Inferior parietal cortex (tissue), 1 donor: ENCODE results near the gene HSD17B11.
"Not testable (repeated sequence)": the region's sequence is repeated elsewhere in the genome, so short reads cannot be mapped to it uniquely, and the experiment has no call there.

Experiments used
- DNase-seq: peaks from one replicate; pipeline ENCODE4 v3.0.0-alpha.2; 2016; ENCODE audit errors: extremely low spot score

The HSD17B11 gene, protein sequence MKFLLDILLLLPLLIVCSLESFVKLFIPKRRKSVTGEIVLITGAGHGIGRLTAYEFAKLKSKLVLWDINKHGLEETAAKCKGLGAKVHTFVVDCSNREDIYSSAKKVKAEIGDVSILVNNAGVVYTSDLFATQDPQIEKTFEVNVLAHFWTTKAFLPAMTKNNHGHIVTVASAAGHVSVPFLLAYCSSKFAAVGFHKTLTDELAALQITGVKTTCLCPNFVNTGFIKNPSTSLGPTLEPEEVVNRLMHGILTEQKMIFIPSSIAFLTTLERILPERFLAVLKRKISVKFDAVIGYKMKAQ

GRCh38 chr4:87390891-87391575, at the start of gene HSD17B11:
HSD17B11 (minus strand) TSS chr4:87391188; CDS start chr4:87391070, 118 bp downstream.
- peak; percentile 91 for DNase-seq

DNA sequence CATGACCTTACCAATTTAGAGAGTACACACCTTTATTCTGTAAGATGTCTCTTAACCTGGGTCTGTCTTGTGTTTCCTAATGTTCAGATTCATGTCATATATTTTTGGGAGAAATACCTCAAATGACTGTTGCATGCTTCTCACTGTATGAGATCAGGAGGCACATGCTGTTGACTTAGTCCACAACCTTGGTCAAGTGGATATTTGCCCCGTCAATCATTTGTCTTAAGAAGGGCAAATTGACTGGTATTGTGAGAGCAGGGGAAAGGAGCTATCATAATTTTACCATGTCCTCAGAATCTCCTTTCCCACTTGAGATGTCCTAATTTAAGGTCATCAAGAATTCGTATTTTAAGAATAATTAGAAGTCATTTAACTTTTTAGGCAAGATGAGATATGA, 42.4 kb upstream of the HSD17B11 start:
- no peak for DNase-seq

DNA sequence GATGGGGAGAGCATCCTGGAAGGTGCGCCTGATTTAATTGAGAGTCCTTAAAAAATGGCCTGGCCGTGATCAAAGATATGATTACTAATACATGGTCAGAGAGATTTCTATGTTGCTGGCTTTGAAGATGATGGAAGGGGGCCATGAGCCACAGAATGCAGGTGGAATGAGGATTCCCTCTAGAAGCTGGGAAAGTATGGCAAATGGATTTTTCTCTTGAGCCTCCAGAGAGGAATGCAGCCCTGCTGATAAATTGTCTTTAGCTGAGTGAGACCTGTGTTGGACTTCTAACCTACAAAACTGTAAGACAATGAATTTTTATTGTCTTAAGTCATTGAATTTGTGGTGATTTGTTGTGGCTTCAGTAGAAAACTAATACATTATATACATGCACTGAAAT, 39.0 kb upstream of the HSD17B11 start:
- DNase-seq = no peak

DNA sequence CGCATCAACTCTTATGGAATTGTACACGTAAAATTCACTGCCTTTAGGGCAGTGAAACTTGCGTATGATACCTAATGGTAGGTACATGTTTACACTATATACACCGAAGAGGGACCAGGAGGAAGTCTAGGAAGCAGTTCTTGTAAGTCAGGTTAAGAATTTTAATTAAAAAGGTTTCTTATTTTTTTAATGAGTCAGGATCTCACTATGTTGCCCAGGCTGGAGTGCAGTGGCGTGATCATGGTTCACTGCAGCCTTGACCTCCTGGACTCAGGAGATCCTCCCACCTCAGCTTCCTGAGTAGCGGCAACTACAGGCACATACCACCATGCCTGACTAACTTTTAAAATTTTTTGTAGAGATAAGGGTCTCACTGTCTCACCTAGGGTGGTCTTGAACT, 38.0 kb upstream of the HSD17B11 start:
- no peak for DNase-seq

- DNase-seq = no peak
Observed at GRCh38 chr4:87427518-87427868, 36.5 kb upstream of the HSD17B11 start.

DNA sequence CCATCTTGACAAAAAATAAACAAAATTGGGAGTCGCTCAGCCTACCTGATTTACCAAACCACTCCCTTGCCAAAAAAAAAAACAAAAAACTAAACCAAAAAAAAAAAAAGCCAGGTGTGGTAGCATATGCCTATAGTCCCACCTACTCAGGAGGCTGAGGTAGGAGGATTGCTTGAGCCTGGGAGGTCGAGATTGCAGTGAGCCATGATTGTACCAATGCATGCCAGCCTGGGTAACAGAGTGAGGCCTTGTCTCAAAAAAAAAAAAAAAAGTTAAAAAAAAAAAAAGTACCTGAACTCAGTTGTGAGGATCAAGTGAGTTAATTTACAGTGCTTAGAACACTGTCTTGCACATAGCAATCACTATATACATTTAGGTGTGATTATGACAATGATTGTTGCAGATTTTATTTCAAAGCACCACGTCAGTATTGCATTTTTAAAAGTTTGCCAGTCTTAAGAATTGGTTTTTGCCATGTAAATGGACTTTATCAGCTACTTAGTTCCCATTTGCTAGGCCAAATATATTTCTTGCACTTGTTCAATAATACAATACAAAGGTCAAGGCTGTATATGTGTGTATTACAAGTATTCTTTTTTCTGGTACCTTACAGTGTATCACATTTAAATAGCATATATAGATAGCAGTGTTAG, 36.0 kb upstream of the HSD17B11 start:
- no peak for DNase-seq

- DNase-seq = no peak
Observed at GRCh38 chr4:87425711-87426110, 34.7 kb upstream of the HSD17B11 start.

DNA sequence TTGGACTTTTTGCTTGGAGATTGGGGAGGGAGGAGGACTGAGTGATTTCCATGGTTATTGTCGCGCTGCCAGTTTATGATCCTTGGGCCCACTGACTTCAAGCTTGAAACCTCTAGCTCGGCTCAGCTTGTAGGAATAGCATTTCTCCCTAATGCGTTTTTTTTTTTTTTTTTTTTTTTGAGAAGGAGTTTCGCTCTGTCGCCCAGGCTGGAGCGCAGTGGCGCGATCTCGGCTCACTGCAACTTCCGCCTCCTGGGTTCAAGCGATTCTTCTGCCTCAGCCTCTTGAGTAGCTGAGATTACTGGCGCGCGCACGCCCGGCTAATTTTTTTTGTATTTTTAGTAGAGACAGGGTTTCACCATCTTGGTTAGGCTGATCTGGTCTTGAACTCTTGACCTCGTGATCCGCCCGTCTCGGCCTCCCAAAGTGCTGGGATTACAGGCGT, 33.1 kb upstream of the HSD17B11 start:
- DNase-seq = not testable (repeated sequence)

DNA sequence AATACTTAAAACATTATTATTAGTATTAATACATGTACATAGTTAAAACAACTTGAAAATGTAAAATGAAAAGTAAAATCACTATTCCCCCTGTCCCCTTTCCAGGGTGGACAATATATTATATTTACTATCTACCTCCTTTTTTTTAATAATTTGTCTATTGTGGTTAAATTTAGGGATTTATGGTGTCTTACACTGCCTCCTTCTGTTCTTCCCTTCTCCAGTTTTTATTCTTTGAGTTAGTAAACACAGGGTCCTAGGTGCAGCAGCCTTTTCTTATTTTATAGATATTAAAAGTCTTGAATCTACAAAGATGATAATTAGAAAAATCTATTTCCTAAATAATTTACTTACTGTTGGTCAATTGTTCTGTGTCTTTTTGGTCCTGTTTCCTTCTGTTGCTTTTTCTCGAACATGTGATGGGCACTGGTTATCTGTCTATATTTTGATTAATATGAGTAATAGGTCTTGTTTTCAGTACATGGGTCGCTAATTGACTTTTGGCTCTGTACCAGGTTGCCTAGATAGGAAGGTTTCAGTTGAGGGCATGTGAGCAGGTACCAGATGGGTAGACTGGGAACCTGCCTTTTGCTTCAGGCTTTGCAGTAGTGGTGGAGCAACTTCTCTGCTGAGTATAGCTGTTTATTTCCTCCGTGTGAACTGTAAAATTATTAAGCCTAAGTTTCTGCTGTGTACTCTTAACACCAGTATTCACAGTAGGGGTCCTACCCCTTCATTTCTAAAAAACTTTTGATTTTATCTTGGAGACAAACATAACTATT, 32.5 kb upstream of the HSD17B11 start:
- peak; percentile 14 for DNase-seq

DNA sequence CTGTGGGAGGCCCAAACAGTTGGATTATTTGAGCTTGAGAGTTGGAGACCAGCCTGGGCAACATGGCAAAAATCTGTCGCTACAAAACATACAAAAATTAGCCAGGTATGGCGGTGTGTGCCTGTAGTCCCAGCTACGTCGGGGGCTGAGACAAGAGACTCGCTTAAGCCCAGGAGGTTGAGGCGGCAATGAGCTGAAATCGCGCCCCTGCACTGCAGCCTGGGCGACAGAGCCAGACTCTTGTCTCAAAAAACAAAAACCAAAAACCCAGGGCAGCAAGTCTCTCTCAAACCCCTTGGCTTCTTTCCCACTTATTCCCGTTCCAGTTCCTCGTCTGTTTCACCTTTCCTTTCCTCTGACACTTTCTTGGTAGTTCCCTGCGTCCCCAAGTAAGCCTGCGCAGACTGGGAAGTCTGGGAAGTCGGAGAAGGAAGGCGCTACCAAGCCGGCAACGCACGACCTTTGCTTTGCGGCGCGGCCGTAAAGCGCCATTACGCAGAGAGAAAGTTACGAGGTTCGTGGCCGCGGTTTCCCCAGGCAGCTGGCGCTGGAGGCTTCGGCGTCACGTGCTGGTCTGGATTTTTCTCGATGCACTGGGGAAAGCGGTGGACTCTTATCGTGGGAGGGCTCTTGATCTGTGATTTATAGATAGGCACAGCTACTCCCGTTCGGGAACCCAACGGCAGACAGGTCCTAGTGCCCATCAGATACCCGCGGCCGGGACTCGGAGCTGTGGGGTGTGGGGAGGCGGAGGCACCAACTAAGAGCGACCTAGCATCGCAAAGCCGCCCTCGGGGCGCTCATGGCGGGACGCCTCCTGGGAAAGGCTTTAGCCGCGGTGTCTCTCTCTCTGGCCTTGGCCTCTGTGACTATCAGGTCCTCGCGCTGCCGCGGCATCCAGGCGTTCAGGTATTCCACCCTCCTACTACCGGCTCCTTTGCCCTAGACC, 31.4 kb upstream of the HSD17B11 start, which contains the start of gene NUDT9:
Gene NUDT9 (plus strand): TSS at position 470 of the 949 bp plus-strand sequence. CDS start 333 bp downstream, at position 803.
- peak; percentile 94 for DNase-seq

DNA sequence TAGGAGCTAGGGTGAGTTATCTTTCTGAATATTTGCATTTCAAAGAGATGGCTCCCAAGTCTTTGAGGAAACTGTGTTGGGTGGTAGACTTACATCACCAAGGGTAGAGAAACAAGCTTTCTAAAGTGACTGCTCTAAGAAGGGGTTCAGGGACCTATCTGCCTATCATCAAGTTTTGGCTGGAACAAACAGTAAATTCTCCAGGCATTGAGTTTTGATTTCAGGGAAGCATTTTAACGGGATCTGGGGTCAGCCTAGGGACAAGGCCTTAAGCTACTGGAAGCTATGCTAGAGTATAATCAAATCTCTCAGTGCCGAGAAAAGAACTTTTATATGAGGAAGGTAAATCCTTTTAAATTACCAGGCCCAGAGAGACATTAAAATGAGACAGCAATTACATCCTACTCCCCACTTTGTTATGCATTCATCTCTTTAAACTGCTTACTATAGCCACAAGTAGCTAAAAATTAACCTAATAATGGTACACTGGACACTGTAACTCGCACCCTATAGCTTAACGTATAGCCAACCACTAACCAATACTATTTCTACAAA, 29.4 kb upstream of the HSD17B11 start:
- DNase-seq = no peak

DNA sequence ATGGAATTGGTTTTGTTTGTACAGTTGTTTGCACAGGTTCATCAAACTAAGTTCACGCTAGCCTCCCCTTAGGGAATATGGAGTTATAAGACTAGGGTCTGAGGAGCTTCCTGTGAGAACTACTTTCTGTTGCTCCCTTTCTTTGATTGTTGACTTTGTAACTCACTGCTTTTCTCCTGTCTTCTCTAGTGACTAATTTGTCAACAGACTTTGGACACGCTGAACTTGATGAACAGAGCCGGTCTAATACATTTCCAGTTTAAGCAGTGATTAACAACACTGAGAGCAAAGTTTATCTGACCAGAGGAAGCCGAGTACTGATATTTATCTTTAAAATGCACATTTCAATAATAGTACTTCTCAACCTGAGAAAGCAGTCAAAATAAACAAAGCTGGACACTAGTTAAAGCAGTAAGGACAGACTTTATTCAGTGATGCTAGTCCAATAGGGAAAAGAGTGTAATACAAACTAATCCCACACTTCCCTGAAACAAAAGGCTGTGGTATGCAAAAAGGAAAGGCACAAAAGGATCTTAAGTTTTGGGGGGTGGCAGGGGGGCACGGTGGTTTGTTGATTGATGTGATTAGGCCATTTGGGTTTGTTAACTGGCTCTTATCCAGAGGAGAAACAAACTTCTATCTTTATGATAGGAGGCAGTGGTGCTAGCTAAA, 28.7 kb upstream of the HSD17B11 start:
- no peak for DNase-seq

- DNase-seq = not testable (repeated sequence)
Observed at GRCh38 chr4:87418410-87418809, 27.4 kb upstream of the HSD17B11 start.

DNA sequence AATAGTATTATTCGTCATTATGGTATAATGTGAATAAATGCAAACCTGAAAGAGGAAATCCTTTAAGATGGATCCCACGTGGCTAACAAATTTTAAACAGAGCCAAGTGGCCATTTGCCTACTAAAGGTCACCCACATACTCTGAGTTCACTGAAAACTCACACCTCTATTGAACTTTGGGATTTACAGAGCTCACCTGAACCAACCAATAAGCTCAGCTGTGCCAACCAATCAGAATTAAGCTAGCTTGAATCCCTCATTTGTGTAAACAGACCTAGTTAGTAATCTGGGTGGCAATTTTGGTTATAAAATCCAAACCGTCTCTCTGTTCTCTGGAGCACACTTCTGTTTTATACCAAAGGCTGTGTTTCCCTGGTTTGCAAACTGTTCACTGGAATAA, 26.0 kb upstream of the HSD17B11 start:
- no peak for DNase-seq

- no peak for DNase-seq
Observed at GRCh38 chr4:87414816-87415215, 23.8 kb upstream of the HSD17B11 start.

DNA sequence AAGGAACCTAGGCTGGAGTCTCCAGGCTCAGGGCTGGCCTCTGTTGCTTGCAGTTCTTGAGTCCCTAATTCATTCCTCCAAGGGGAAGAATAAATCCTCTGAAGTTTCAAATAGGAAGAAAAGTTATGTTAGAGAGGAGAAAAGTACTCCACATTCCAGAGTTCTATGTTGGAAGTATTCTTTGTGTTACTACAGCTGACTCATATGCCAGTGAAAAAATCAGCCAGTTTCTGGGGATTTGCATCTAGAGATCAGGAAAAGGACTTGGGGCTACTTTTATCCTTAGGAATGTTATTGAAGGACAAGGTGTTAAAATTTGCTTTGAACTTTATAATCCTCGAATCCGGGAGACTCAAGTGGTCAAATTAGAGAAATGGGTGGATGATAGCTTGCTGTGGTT, 19.7 kb upstream of the HSD17B11 start:
- DNase-seq = no peak

DNA sequence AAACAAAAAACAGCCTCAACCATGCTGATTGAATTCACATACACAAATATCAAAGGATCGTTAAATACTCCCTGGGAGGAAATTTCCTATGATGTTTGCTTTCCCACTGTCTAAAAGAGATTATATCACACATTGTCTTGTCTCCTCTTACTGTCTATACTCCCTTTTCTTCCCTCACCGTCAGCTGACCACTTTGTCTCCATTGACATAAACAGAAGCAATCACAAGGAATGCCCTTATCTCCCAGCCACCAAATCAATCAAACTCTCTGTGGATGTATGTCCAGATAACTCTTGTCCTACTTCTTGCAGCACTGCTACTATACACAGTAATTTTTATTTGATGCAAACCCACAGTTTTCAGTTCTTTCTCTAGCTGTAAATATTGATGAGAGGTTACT, 19.2 kb upstream of the HSD17B11 start:
- DNase-seq = no peak

GRCh38 chr4:87409420-87409939, 18.5 kb upstream of the HSD17B11 start:
- DNase-seq = no peak

GRCh38 chr4:87406902-87407301, 15.9 kb upstream of the HSD17B11 start:
- not testable (repeated sequence) for DNase-seq

GRCh38 chr4:87406462-87406861, 15.5 kb upstream of the HSD17B11 start:
- DNase-seq = no peak
